ENCODE data around the gene MDGA2.
"Not testable (repeated sequence)": the region's sequence is repeated elsewhere in the genome, so short reads cannot be mapped to it uniquely, and the experiment has no call there.

Gene MDGA2

GRCh38 chr14:47060050-47060449, 615.4 kb downstream of the MDGA2 start:
- DNase-seq = no peak

GRCh38 chr14:47057364-47057763, 618.0 kb downstream of the MDGA2 start:
- no peak for DNase-seq

- DNase-seq = no peak
Observed at GRCh38 chr14:47044841-47045240, 630.6 kb downstream of the MDGA2 start.

- no peak for DNase-seq
Observed at GRCh38 chr14:47040550-47040949, 634.9 kb downstream of the MDGA2 start.

GRCh38 chr14:47039336-47039735, 636.1 kb downstream of the MDGA2 start:
- no peak for DNase-seq

GRCh38 chr14:47022721-47023120, 652.7 kb downstream of the MDGA2 start:
- no peak for DNase-seq

- DNase-seq = no peak
Observed at GRCh38 chr14:47020500-47020899, 654.9 kb downstream of the MDGA2 start.

- no peak for DNase-seq
Observed at GRCh38 chr14:47012533-47013280, 662.7 kb downstream of the MDGA2 start.

GRCh38 chr14:47009615-47010014, 665.8 kb downstream of the MDGA2 start:
- DNase-seq = no peak

- DNase-seq = no peak
Observed at GRCh38 chr14:47008732-47009131, 666.7 kb downstream of the MDGA2 start.

GRCh38 chr14:46999661-47000060, 675.7 kb downstream of the MDGA2 start:
- no peak for DNase-seq

GRCh38 chr14:46989566-46989965, 685.8 kb downstream of the MDGA2 start:
- no peak for DNase-seq

- no peak for DNase-seq
Observed at GRCh38 chr14:46988312-46988711, 687.1 kb downstream of the MDGA2 start.

GRCh38 chr14:46985529-46986380, 689.6 kb downstream of the MDGA2 start:
- no peak for DNase-seq

- no peak for DNase-seq
Observed at GRCh38 chr14:46973295-46973694, 702.1 kb downstream of the MDGA2 start.

- DNase-seq = no peak
Observed at GRCh38 chr14:46964378-46964777, 711.0 kb downstream of the MDGA2 start.

- no peak for DNase-seq
Observed at GRCh38 chr14:46951103-46951502, 724.3 kb downstream of the MDGA2 start.

- DNase-seq = no peak
Observed at GRCh38 chr14:46940611-46941010, 734.8 kb downstream of the MDGA2 start.

GRCh38 chr14:46920542-46920941, 754.9 kb downstream of the MDGA2 start:
- DNase-seq = no peak

- DNase-seq = not testable (repeated sequence)
Observed at GRCh38 chr14:46915539-46915938, 759.9 kb downstream of the MDGA2 start.

GRCh38 chr14:46902837-46903236, 772.6 kb downstream of the MDGA2 start:
- DNase-seq = no peak

GRCh38 chr14:46894476-46894875, 780.9 kb downstream of the MDGA2 start:
- DNase-seq = no peak

- DNase-seq = no peak
Observed at GRCh38 chr14:46887144-46887543, 788.3 kb downstream of the MDGA2 start.

GRCh38 chr14:46885566-46885965, 789.8 kb downstream of the MDGA2 start:
- no peak for DNase-seq

Data from amniotic stem cell (primary cell).